Activated CD8-positive, alpha-beta memory T cell treated with anti-CD3 and anti-CD28 coated beads for 48 hours (primary cell): ENCODE measurements around the gene HDAC10.

Source experiments
- DNase-seq, 3 experiments: peaks; one replicate each; pipeline ENCODE4 v3.0.0-alpha.2; 2020; ENCODE audit warnings: low read depth in 2 of 3, low spot score in 2 of 3

HDAC10 gene

GRCh38 chr22:50244420-50245213 lies 6.4 kb downstream of the HDAC10 start, which contains the start of gene TUBGCP6:
TSS of gene TUBGCP6 (minus strand) at chr22:50245023. CDS start at chr22:50244459, 564 bp downstream.
- DNase-seq, result peak; percentile 85 to 88 (median 85)

- no peak for DNase-seq
These were observed 7.2 kb downstream of the HDAC10 start for GRCh38 chr22:50243685-50244419.

- DNase-seq, result no peak
These were observed 8.6 kb downstream of the HDAC10 start for GRCh38 chr22:50242406-50242949.

- DNase-seq, result no peak
These were observed 12.3 kb downstream of the HDAC10 start for GRCh38 chr22:50238755-50239154.

GRCh38 chr22:50236731-50237409 lies 14.2 kb downstream of the HDAC10 start:
- no peak for DNase-seq

GRCh38 chr22:50233223-50233622 lies 17.8 kb downstream of the HDAC10 start:
- DNase-seq, result no peak

- no peak for DNase-seq
These were observed 18.4 kb downstream of the HDAC10 start for GRCh38 chr22:50232481-50233151.

GRCh38 chr22:50229370-50229769 lies 21.7 kb downstream of the HDAC10 start:
- DNase-seq, result no peak

GRCh38 chr22:50228366-50228765 lies 22.7 kb downstream of the HDAC10 start:
- DNase-seq, result no peak

- DNase-seq, result no peak
These were observed 23.4 kb downstream of the HDAC10 start for GRCh38 chr22:50227579-50228215.

GRCh38 chr22:50226875-50227165 lies 24.2 kb downstream of the HDAC10 start:
- DNase-seq, result no peak

GRCh38 chr22:50226063-50226874 lies 24.8 kb downstream of the HDAC10 start:
- DNase-seq, result no peak

- no peak for DNase-seq
These were observed 25.7 kb downstream of the HDAC10 start for GRCh38 chr22:50225200-50225969.

GRCh38 chr22:50224071-50224470 lies 27.0 kb downstream of the HDAC10 start:
- no peak for DNase-seq

GRCh38 chr22:50222508-50222907 lies 28.6 kb downstream of the HDAC10 start:
- DNase-seq, result no peak

GRCh38 chr22:50221410-50222300 lies 29.4 kb downstream of the HDAC10 start:
- no peak for DNase-seq

- no peak for DNase-seq
These were observed 30.3 kb downstream of the HDAC10 start for GRCh38 chr22:50220603-50221409.
